HEK293 (cell line): ENCODE measurements around the gene CDK5.
A peak's percentile ranks its signal among the peaks of the same experiment; 100 is the strongest.

Source experiments
- CTCF ChIA-PET: fragments of 350-600 bp; formaldehyde crosslinking; extraction: SDS; loops from one replicate; lab custom pipeline; 2021; ENCODE audit warnings: antibody characterized with exemption; lab: Yijun Ruan, JAX
- POLR2A ChIA-PET: fragments of 300-600 bp; formaldehyde crosslinking; extraction: SDS; loops from one replicate; lab custom pipeline; 2020; ENCODE audit warnings: antibody characterized with exemption, inconsistent platforms; lab: Yijun Ruan, JAX
- H3K27ac ChIP-seq: fragments of 200-500 bp; sonication (Bioruptor generic); 2 replicates; pipeline ENCODE4 v1.5.1; 2014; ENCODE audit warnings: low read depth, low read length, control low read depth, inconsistent platforms; ENCODE audit errors: extremely low read depth
- H3K36me3 ChIP-seq, 2 experiments: fragments of 200-500 bp in 1 of 2; sonication (Bioruptor generic) in 1 of 2; 1 replicate in 1 of 2; 2 replicates in 1 of 2; pipeline ENCODE4 v1.5.1; 2014 to 2017; ENCODE audit warnings: inconsistent platforms in 2 of 2, low read length in 2 of 2; ENCODE audit not compliant: control insufficient read depth in 2 of 2, insufficient read depth in 1 of 2
- H3K4me1 ChIP-seq: fragments of 200-500 bp; sonication (Bioruptor generic); 2 replicates; pipeline ENCODE4 v1.5.1; 2014; ENCODE audit warnings: mild to moderate bottlenecking, low read length, inconsistent platforms; ENCODE audit not compliant: control insufficient read depth, insufficient read depth
- H3K4me3 ChIP-seq: 2 replicates; pipeline ENCODE4 v1.5.1; 2011; ENCODE audit warnings: low read depth, mild to moderate bottlenecking, control low read depth, low read length, moderate library complexity
- H3K9me3 ChIP-seq: fragments of 200-500 bp; sonication (Bioruptor generic); 2 replicates; pipeline ENCODE4 v1.5.1; 2014; ENCODE audit warnings: low read depth, low read length, inconsistent platforms; ENCODE audit not compliant: control insufficient read depth, insufficient read depth
- GLI2 ChIP-seq: fragments of 450-650 bp; formaldehyde crosslinking; IDR thresholded peaks from 2 replicates; pipeline ENCODE4; 2017; ENCODE audit warnings: missing biosample characterization, missing genetic modification characterization, low read depth, borderline replicate concordance
- KLF10 ChIP-seq: fragments of 450-650 bp; IDR thresholded peaks from 2 replicates; pipeline ENCODE4 v1.5.1; 2018; ENCODE audit warnings: missing biosample characterization, mild to moderate bottlenecking, missing genetic modification characterization
- OVOL3 ChIP-seq: fragments of 450-650 bp; formaldehyde crosslinking; IDR thresholded peaks from 2 replicates; pipeline ENCODE4 v1.5.1; 2016; ENCODE audit warnings: missing biosample characterization, missing genetic modification characterization
- SETDB1 ChIP-seq: IDR thresholded peaks from one replicate; pipeline ENCODE4 v1.6.1; 2017; ENCODE audit warnings: mild to moderate bottlenecking, low read length, moderate library complexity, mixed read lengths; ENCODE audit not compliant: insufficient read length
- ZNF138 ChIP-seq: fragments of 450-650 bp; formaldehyde crosslinking; IDR thresholded peaks from 2 replicates; pipeline ENCODE4 v1.5.1; 2016; ENCODE audit warnings: missing biosample characterization, missing genetic modification characterization, borderline replicate concordance
- ZNF248 ChIP-seq: fragments of 450-650 bp; formaldehyde crosslinking; IDR thresholded peaks from 2 replicates; pipeline ENCODE4 v1.5.1; 2017; ENCODE audit warnings: missing biosample characterization, missing genetic modification characterization
- ZNF366 ChIP-seq: fragments of 450-650 bp; formaldehyde crosslinking; conservative IDR thresholded peaks from 2 replicates; pipeline ENCODE4 v1.5.1; 2016; ENCODE audit warnings: missing biosample characterization, missing genetic modification characterization
- ZNF596 ChIP-seq: fragments of 450-650 bp; IDR thresholded peaks from 2 replicates; pipeline ENCODE4 v1.5.0; 2018; ENCODE audit warnings: missing biosample characterization, mild to moderate bottlenecking, missing genetic modification characterization, moderate library complexity
- ZNF600 ChIP-seq: fragments of 450-650 bp; formaldehyde crosslinking; IDR thresholded peaks from 2 replicates; pipeline ENCODE4 v1.5.1; 2016; ENCODE audit warnings: missing biosample characterization, missing genetic modification characterization
- ZNF747 ChIP-seq: fragments of 450-650 bp; formaldehyde crosslinking; IDR thresholded peaks from 2 replicates; pipeline ENCODE4 v1.5.1; 2016; ENCODE audit warnings: missing biosample characterization, missing genetic modification characterization
- ZNF777 ChIP-seq: fragments of 450-650 bp; formaldehyde crosslinking; IDR thresholded peaks from 2 replicates; pipeline ENCODE4 v1.5.1; 2017; ENCODE audit warnings: missing biosample characterization, missing genetic modification characterization, borderline replicate concordance
- TF ChIP-seq, protein P1 (sequence below): fragments of 450-650 bp; formaldehyde crosslinking; IDR thresholded peaks from 2 replicates; pipeline ENCODE4 v1.5.1; 2016; ENCODE audit warnings: missing biosample characterization, missing genetic modification characterization
- TF ChIP-seq, protein P2 (sequence below): fragments of 450-650 bp; formaldehyde crosslinking; IDR thresholded peaks from 2 replicates; pipeline ENCODE4 v1.5.1; 2016; ENCODE audit warnings: missing biosample characterization, missing genetic modification characterization
- TF ChIP-seq, protein P3 (sequence below): fragments of 450-650 bp; formaldehyde crosslinking; IDR thresholded peaks from 2 replicates; pipeline ENCODE4 v1.5.1; 2016; ENCODE audit warnings: missing biosample characterization, missing genetic modification characterization
- TF ChIP-seq, protein P4 (sequence below): fragments of 450-650 bp; formaldehyde crosslinking; IDR thresholded peaks from 2 replicates; pipeline ENCODE4 v1.5.1; 2016; ENCODE audit warnings: missing biosample characterization, missing genetic modification characterization

Gene CDK5

DNA sequence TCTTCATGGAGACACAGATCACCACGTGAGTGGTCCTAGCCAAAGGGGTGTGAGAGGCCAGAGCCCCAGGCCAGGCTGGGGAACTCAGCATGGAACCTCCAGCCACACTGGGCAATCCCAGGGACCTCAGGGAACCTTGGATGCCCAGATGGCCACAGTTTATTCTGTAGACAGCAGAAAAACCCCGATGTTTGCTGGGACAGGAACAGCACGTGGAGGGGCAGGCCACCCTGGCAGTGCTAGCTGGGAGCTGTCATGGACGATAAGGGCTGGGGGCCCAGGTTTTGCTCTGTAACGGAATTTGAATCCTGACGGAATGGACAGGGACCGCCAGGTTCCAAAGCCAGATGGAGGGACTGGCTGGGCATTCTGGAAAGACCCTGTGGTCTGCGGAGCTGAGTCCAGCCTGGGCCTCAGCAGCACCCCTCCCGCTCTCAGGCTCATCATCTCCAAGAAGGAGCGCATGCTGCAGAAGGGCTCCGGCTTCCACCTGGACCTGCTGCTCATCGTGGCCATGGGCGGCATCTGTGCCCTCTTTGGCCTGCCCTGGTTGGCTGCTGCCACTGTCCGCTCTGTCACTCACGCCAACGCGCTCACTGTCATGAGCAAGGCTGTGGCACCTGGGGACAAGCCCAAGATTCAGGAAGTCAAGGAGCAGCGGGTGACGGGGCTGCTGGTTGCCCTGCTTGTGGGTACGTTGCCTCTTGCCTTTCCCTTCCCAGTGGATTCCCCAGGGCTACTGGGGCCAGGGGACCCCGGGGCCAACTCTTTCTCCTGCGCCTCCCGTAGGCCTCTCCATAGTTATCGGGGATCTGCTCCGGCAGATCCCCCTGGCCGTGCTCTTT is 17.3 kb upstream of the CDK5 start:
- Histone ChIP-seq H3K4me1 (peaks cover 4% of the 10 kb centered on the region; the same call in 1 of the 2 replicates), H3K27ac (no peak overlapping the region), H3K36me3 (peaks cover 15 to 86% of the 10 kb centered on the region in 2 experiments; a peak in 2 of 3 replicates), H3K4me3 (no peak overlapping the region), H3K9me3 (no peaks in the 10 kb centered on the region)
- ChIA-PET CTCF (no interaction called here), POLR2A (interaction anchor here (0.6 to 4.8 kb wide), 6 partner anchors 9 to 128 kb away, joined by 3 to 22 read pairs (median 7); partner anchors contain the start of gene ABCB8)
- TF ChIP-seq, protein P1, sequence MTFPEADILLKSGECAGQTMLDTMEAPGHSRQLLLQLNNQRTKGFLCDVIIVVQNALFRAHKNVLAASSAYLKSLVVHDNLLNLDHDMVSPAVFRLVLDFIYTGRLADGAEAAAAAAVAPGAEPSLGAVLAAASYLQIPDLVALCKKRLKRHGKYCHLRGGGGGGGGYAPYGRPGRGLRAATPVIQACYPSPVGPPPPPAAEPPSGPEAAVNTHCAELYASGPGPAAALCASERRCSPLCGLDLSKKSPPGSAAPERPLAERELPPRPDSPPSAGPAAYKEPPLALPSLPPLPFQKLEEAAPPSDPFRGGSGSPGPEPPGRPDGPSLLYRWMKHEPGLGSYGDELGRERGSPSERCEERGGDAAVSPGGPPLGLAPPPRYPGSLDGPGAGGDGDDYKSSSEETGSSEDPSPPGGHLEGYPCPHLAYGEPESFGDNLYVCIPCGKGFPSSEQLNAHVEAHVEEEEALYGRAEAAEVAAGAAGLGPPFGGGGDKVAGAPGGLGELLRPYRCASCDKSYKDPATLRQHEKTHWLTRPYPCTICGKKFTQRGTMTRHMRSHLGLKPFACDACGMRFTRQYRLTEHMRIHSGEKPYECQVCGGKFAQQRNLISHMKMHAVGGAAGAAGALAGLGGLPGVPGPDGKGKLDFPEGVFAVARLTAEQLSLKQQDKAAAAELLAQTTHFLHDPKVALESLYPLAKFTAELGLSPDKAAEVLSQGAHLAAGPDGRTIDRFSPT: 0 out of 2 replicates have a peak, but pooled peaks have one; percentile 21
- TF ChIP-seq, protein P2, sequence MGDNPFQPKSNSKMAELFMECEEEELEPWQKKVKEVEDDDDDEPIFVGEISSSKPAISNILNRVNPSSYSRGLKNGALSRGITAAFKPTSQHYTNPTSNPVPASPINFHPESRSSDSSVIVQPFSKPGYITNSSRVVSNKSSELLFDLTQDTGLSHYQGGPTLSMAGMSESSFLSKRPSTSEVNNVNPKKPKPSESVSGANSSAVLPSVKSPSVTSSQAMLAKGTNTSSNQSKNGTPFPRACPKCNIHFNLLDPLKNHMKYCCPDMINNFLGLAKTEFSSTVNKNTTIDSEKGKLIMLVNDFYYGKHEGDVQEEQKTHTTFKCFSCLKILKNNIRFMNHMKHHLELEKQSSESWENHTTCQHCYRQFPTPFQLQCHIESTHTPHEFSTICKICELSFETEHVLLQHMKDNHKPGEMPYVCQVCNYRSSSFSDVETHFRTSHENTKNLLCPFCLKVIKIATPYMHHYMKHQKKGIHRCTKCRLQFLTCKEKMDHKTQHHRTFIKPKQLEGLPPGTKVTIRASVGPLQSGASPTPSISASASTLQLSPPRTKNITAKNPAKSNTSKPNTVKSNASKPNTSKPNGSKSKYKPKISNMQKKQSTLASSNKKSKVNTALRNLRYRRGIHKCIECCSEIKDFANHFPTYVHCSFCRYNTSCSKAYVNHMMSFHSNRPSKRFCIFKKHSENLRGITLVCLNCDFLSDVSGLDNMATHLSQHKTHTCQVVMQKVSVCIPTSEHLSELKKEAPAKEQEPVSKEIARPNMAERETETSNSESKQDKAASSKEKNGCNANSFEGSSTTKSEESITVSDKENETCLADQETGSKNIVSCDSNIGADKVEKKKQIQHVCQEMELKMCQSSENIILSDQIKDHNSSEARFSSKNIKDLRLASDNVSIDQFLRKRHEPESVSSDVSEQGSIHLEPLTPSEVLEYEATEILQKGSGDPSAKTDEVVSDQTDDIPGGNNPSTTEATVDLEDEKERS (tag by site-specific recombination): no peak
- no peak for TF ChIP-seq ZNF777 (tag by site-specific recombination)
- TF ChIP-seq KLF10: no peak
- no peak for TF ChIP-seq OVOL3
- no peak for TF ChIP-seq SETDB1
- TF ChIP-seq ZNF248 (tag by site-specific recombination): no peak
- TF ChIP-seq, protein P3, sequence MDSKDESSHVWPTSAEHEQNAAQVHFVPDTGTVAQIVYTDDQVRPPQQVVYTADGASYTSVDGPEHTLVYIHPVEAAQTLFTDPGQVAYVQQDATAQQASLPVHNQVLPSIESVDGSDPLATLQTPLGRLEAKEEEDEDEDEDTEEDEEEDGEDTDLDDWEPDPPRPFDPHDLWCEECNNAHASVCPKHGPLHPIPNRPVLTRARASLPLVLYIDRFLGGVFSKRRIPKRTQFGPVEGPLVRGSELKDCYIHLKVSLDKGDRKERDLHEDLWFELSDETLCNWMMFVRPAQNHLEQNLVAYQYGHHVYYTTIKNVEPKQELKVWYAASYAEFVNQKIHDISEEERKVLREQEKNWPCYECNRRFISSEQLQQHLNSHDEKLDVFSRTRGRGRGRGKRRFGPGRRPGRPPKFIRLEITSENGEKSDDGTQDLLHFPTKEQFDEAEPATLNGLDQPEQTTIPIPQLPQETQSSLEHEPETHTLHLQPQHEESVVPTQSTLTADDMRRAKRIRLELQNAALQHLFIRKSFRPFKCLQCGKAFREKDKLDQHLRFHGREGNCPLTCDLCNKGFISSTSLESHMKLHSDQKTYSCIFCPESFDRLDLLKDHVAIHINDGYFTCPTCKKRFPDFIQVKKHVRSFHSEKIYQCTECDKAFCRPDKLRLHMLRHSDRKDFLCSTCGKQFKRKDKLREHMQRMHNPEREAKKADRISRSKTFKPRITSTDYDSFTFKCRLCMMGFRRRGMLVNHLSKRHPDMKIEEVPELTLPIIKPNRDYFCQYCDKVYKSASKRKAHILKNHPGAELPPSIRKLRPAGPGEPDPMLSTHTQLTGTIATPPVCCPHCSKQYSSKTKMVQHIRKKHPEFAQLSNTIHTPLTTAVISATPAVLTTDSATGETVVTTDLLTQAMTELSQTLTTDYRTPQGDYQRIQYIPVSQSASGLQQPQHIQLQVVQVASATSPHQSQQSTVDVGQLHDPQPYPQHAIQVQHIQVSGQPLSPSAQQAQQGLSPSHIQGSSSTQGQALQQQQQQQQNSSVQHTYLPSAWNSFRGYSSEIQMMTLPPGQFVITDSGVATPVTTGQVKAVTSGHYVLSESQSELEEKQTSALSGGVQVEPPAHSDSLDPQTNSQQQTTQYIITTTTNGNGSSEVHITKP (tag by site-specific recombination): peak; percentile 71
- TF ChIP-seq ZNF747 (tag by site-specific recombination): no peak

DNA sequence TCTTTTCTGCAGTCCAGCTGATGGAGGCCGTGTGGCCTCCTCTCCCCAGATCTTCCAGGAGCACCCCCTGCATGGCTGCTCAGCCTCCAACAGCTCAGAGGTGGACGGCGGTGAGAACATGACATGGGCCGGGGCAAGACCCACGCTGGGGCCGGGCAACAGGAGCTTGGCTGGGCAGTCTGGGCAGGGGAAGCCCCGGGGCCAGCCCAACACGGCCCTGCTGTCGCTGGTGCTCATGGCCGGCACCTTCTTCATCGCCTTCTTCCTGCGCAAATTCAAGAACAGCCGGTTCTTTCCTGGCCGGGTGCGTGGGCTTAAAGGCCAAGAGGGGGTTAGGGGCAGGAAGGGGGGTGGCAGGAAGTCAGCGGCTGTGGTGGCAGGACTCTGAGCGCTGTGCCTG is 16.3 kb upstream of the CDK5 start:
- POLR2A ChIA-PET: interaction anchor here (0.6 to 3.3 kb wide), 4 partner anchors 11 to 37 kb away, joined by 4 to 7 read pairs (median 6); no protein-coding TSS in a partner anchor
- TF ChIP-seq, protein P4, sequence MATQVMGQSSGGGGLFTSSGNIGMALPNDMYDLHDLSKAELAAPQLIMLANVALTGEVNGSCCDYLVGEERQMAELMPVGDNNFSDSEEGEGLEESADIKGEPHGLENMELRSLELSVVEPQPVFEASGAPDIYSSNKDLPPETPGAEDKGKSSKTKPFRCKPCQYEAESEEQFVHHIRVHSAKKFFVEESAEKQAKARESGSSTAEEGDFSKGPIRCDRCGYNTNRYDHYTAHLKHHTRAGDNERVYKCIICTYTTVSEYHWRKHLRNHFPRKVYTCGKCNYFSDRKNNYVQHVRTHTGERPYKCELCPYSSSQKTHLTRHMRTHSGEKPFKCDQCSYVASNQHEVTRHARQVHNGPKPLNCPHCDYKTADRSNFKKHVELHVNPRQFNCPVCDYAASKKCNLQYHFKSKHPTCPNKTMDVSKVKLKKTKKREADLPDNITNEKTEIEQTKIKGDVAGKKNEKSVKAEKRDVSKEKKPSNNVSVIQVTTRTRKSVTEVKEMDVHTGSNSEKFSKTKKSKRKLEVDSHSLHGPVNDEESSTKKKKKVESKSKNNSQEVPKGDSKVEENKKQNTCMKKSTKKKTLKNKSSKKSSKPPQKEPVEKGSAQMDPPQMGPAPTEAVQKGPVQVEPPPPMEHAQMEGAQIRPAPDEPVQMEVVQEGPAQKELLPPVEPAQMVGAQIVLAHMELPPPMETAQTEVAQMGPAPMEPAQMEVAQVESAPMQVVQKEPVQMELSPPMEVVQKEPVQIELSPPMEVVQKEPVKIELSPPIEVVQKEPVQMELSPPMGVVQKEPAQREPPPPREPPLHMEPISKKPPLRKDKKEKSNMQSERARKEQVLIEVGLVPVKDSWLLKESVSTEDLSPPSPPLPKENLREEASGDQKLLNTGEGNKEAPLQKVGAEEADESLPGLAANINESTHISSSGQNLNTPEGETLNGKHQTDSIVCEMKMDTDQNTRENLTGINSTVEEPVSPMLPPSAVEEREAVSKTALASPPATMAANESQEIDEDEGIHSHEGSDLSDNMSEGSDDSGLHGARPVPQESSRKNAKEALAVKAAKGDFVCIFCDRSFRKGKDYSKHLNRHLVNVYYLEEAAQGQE (tag by site-specific recombination): no peak
- TF ChIP-seq ZNF366 (tag by site-specific recombination) (no peak), ZNF138 (tag by site-specific recombination) (no peak), ZNF596 (no peak), GLI2 (tag by site-specific recombination) (no peak), ZNF600 (tag by site-specific recombination) (no peak)
- TF ChIP-seq, all 188 proteins: peak for 0
- Histone ChIP-seq H3K4me3 (no peak overlapping the region), H3K27ac (no peak overlapping the region), H3K9me3 (no peaks in the 10 kb centered on the region), H3K36me3 (peaks cover 15 to 88% of the 10 kb centered on the region in 2 experiments; a peak in 2 of 3 replicates), H3K4me1 (no peaks in the 10 kb centered on the region)
- CTCF ChIA-PET: no interaction called here
